CD4-positive, alpha-beta T cell treated with Interleukin-6 for 4 hours (primary cell): ENCODE measurements around the gene KCTD3.

ENCODE experiments used
- DNase-seq: peaks from one replicate; pipeline ENCODE4 v3.0.0-alpha.2; 2020; ENCODE audit warnings: mixed read lengths

The KCTD3 gene

DNA sequence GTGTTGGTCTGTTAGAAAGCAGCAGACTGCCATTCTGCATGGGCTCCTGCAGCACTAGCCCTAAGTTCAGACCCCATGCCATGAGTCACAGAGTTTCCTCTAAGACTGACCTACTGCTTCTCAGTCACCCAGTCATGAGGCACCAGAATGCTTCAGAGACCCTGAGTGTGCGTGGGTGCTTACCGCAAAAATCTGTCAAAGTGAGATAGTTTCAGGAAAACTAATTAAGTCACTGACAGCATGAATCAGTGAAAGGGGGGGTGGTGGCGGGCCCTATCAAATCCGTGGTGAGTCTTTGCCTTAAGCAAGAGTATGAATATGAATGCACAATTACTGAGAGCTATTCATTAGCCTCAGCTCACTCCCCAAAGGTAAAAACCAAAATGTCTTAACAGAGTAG, 98.1 kb downstream of the KCTD3 start:
- no peak for DNase-seq

DNA sequence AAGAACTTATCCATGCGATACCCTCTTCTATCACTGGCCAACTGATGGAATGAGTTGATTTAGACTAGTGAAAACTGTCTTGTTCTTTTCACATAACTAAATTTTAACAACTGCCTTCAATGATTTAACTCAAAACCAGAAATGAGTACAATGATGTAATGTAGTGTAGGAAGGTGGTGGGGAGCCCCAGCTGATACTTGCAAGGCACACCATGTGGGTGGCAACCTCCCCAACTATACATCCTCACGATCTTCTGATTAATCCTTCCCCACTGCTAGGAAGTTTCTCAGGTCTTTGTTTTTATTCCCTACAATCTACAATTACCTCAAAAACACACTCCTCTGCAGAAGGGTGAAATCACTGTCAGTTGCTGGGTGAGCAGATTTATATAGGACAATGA, 100.7 kb downstream of the KCTD3 start:
- DNase-seq, result no peak

- DNase-seq, result no peak
Observed at GRCh38 chr1:215669806-215670491, 102.8 kb downstream of the KCTD3 start.
